Neural cell (in vitro differentiated cells): ENCODE measurements around the gene ARHGAP25.

Source experiments
- CTCF ChIP-seq: fragments of 450-650 bp; IDR thresholded peaks from 2 replicates; pipeline ENCODE4 v1.5.1; 2014; ENCODE audit warnings: antibody characterized with exemption, mild to moderate bottlenecking, moderate library complexity; ENCODE audit not compliant: poor library complexity, severe bottlenecking
- EP300 ChIP-seq: fragments of 450-650 bp; conservative IDR thresholded peaks from 2 replicates; pipeline ENCODE4 v1.6.1; 2014; ENCODE audit warnings: antibody characterized with exemption, mild to moderate bottlenecking, moderate library complexity; ENCODE audit not compliant: poor library complexity, severe bottlenecking
- EZH2 ChIP-seq: fragments of 200-600, 300-800 bp; shearing (Covaris generic), sonication (generic); IDR thresholded peaks from 2 replicates; pipeline ENCODE4 v1.6.1; 2014; ENCODE audit warnings: antibody characterized with exemption, low read length, borderline replicate concordance, mild to moderate bottlenecking; ENCODE audit not compliant: insufficient read depth, poor library complexity, severe bottlenecking
- MXI1 ChIP-seq: fragments of 450-650 bp; conservative IDR thresholded peaks from 2 replicates; pipeline ENCODE4 v1.6.1; 2014; ENCODE audit warnings: antibody characterized with exemption, mild to moderate bottlenecking; ENCODE audit not compliant: poor library complexity, severe bottlenecking
- POLR2AphosphoS5 ChIP-seq: IDR thresholded peaks from 2 replicates; pipeline ENCODE4 v1.6.1; 2012
- RAD21 ChIP-seq: fragments of 450-650 bp; conservative IDR thresholded peaks from 2 replicates; pipeline ENCODE4 v1.6.1; 2014; ENCODE audit warnings: antibody characterized with exemption, mild to moderate bottlenecking, moderate library complexity
- REST ChIP-seq: IDR thresholded peaks from 2 replicates; pipeline ENCODE4 v1.6.1; 2012; ENCODE audit warnings: borderline replicate concordance
- SMC3 ChIP-seq: fragments of 450-650 bp; conservative IDR thresholded peaks from 2 replicates; pipeline ENCODE4 v1.6.1; 2014; ENCODE audit warnings: antibody characterized with exemption, mild to moderate bottlenecking, moderate library complexity; ENCODE audit not compliant: poor library complexity

GRCh38 chr2:68862889-68863288 is 128.3 kb downstream of the ARHGAP25 start:
- TF ChIP-seq CTCF (no peak), POLR2AphosphoS5 (no peak), EP300 (no peak), SMC3 (no peak), REST (no peak), EZH2 (no peak), MXI1 (no peak), RAD21 (no peak)
